SK-N-SH (cell line): Measurements from ENCODE around the gene CKS1B. TPM values are rescaled to one million over a fixed set of nuclear protein-coding genes. Genes with fewer than 3 reads are reported as not detected.

Experiments used
- CTCF ChIA-PET: fragments of 300-600, 350-600 bp; formaldehyde crosslinking; extraction: SDS; loops from one replicate; lab custom pipeline; 2021; lab: Yijun Ruan, JAX
- POLR2A ChIA-PET: fragments of 350-600 bp; sonication (Branson Sonifier 250); formaldehyde crosslinking; extraction: SDS; loops from one replicate; lab custom pipeline; 2020; ENCODE audit warnings: antibody characterized with exemption, inconsistent platforms; lab: Yijun Ruan, JAX
- DNase-seq: peaks from one replicate; pipeline ENCODE4 v3.0.0; 2012
- H2AFZ ChIP-seq: fragments of 200-600 bp; sonication (generic); 2 replicates; pipeline ENCODE4 v1.8.1; 2016; ENCODE audit warnings: antibody characterized with exemption, mild to moderate bottlenecking, low read depth
- H3F3A ChIP-seq: fragments of 200-600 bp; sonication (generic); replicated peaks from 2 replicates; pipeline ENCODE3; 2016; ENCODE audit warnings: antibody characterized with exemption, mild to moderate bottlenecking; ENCODE audit not compliant: insufficient read depth
- H3K27ac ChIP-seq, 2 experiments: fragments of 200-500 bp in 1 of 2; fragments of 200-600 bp in 1 of 2; sonication (Bioruptor generic) in 1 of 2; sonication (generic), shearing (Covaris generic) in 1 of 2; 2 replicates each; pipeline versions ENCODE4 v1.5.1 to v1.6.1; 2014 to 2016; ENCODE audit warnings: low read depth in 2 of 2, inconsistent platforms in 1 of 2, low read length in 1 of 2, mild to moderate bottlenecking in 1 of 2, mixed read lengths in 1 of 2
- H3K27me3 ChIP-seq: fragments of 200-600 bp; sonication (generic), shearing (Covaris generic); 2 replicates; pipeline ENCODE4 v1.6.1; 2016; ENCODE audit warnings: mixed run types; ENCODE audit not compliant: insufficient read depth
- H3K36me3 ChIP-seq, 2 experiments: fragments of 200-500 bp in 1 of 2; fragments of 200-600 bp in 1 of 2; sonication (Bioruptor generic) in 1 of 2; sonication (generic) in 1 of 2; replicated peaks in 1 of 2; 2 replicates each; pipeline versions ENCODE3 to v1.5.1; 2014 to 2016; ENCODE audit warnings: low read length in 1 of 2, mild to moderate bottlenecking in 1 of 2; ENCODE audit not compliant: insufficient read depth in 2 of 2, control insufficient read depth in 1 of 2
- H3K4me1 ChIP-seq, 2 experiments: fragments of 200-500 bp in 1 of 2; fragments of 200-600 bp in 1 of 2; sonication (Bioruptor generic) in 1 of 2; sonication (generic), shearing (Covaris generic) in 1 of 2; 2 replicates each; pipeline versions ENCODE4 v1.5.1 to v1.6.1; 2014 to 2016; ENCODE audit warnings: low read depth in 1 of 2, low read length in 1 of 2, mixed run types in 1 of 2; ENCODE audit not compliant: insufficient read depth in 2 of 2, control insufficient read depth in 1 of 2
- H3K4me2 ChIP-seq: fragments of 200-600 bp; sonication (generic), shearing (Covaris generic); 2 replicates; pipeline ENCODE4 v1.6.1; 2017; ENCODE audit warnings: mixed run types
- H3K4me3 ChIP-seq, 2 experiments: fragments of 200-500 bp in 1 of 2; fragments of 200-600 bp in 1 of 2; sonication (Bioruptor generic) in 1 of 2; sonication (generic), shearing (Covaris generic) in 1 of 2; 2 replicates each; pipeline versions ENCODE4 v1.5.1 to v1.8.1; 2014 to 2016; ENCODE audit warnings: low read depth in 2 of 2, inconsistent platforms in 1 of 2, low read length in 1 of 2, mild to moderate bottlenecking in 1 of 2, mixed read lengths in 1 of 2, moderate library complexity in 1 of 2
- H3K79me2 ChIP-seq: fragments of 200-600 bp; sonication (generic); 2 replicates; pipeline ENCODE4 v1.8.1; 2017; ENCODE audit warnings: mild to moderate bottlenecking; ENCODE audit not compliant: insufficient read depth
- H3K9ac ChIP-seq: fragments of 200-600 bp; sonication (generic); 2 replicates; pipeline ENCODE4 v1.6.1; 2017; ENCODE audit warnings: mixed run types
- H3K9me2 ChIP-seq: fragments of 200-600 bp; sonication (generic); 2 replicates; pipeline ENCODE4 v1.6.1; 2017; ENCODE audit warnings: mixed run types
- H3K9me3 ChIP-seq: fragments of 200-600 bp; sonication (generic); 2 replicates; pipeline ENCODE4 v1.6.1; 2017; ENCODE audit warnings: mixed run types, mild to moderate bottlenecking, moderate library complexity
- H4K20me1 ChIP-seq: fragments of 200-600 bp; sonication (generic); 2 replicates; pipeline ENCODE4 v1.6.1; 2017; ENCODE audit warnings: mild to moderate bottlenecking, mixed run types; ENCODE audit not compliant: insufficient read depth
- CHD2 ChIP-seq: fragments of 150-350 bp; IDR thresholded peaks from 2 replicates; pipeline ENCODE4 v1.6.1; 2018; ENCODE audit warnings: low read length; ENCODE audit not compliant: partially characterized antibody
- EP300 ChIP-seq, 2 experiments: IDR thresholded peaks; 2 replicates each; pipeline versions ENCODE4 v1.4.0 to v1.6.1; 2012; ENCODE audit warnings: borderline replicate concordance in 1 of 2, low read depth in 1 of 2, low read length in 1 of 2
- EZH2phosphoT487 ChIP-seq: fragments of 200-600 bp; sonication (generic); IDR thresholded peaks from 2 replicates; pipeline ENCODE4 v1.6.1; 2017; ENCODE audit warnings: low read depth, mixed run types, mild to moderate bottlenecking, antibody characterized with exemption, moderate library complexity, borderline replicate concordance
- FOXM1 ChIP-seq: IDR thresholded peaks from 2 replicates; pipeline ENCODE4 v1.4.0; 2012; ENCODE audit warnings: low read depth, mild to moderate bottlenecking
- GABPA ChIP-seq: IDR thresholded peaks from 2 replicates; pipeline ENCODE4 v1.4.0; 2012; ENCODE audit warnings: low read depth, mild to moderate bottlenecking
- JUND ChIP-seq: IDR thresholded peaks from 2 replicates; pipeline ENCODE4 v1.4.0; 2012
- MAX ChIP-seq: IDR thresholded peaks from 2 replicates; pipeline ENCODE4 v1.4.0; 2012; ENCODE audit warnings: low read depth
- MEF2A ChIP-seq: IDR thresholded peaks from 2 replicates; pipeline ENCODE4 v1.4.0; 2012; ENCODE audit warnings: low read depth, borderline replicate concordance
- NRF1 ChIP-seq: IDR thresholded peaks from 2 replicates; pipeline ENCODE4 v1.6.1; 2012; ENCODE audit warnings: low read depth, mild to moderate bottlenecking, low read length
- PBX3 ChIP-seq: IDR thresholded peaks from 2 replicates; pipeline ENCODE4; 2012
- POLR2AphosphoS5 ChIP-seq: IDR thresholded peaks from 2 replicates; pipeline ENCODE4 v1.6.1; 2012; ENCODE audit warnings: low read depth, low read length
- RAD21 ChIP-seq: IDR thresholded peaks from 2 replicates; pipeline ENCODE4 v1.6.1; 2012; ENCODE audit warnings: mild to moderate bottlenecking, low read length
- RFX5 ChIP-seq: IDR thresholded peaks from 2 replicates; pipeline ENCODE4 v1.6.1; 2012; ENCODE audit warnings: mild to moderate bottlenecking, improper control_type of control experiment, low read length
- SIN3A ChIP-seq: IDR thresholded peaks from 2 replicates; pipeline ENCODE4 v1.6.1; 2012; ENCODE audit warnings: low read depth, mild to moderate bottlenecking, low read length, moderate library complexity, borderline replicate concordance
- TCF12 ChIP-seq: IDR thresholded peaks from 2 replicates; pipeline ENCODE4 v1.4.0; 2012
- TEAD4 ChIP-seq: IDR thresholded peaks from 2 replicates; pipeline ENCODE4 v1.4.0; 2012; ENCODE audit warnings: mild to moderate bottlenecking, borderline replicate concordance; ENCODE audit not compliant: insufficient read depth
- USF2 ChIP-seq: fragments of 150-350 bp; IDR thresholded peaks from 2 replicates; pipeline ENCODE4 v1.6.1; 2017; ENCODE audit warnings: antibody characterized with exemption, low read length, low read depth, borderline replicate concordance
- YY1 ChIP-seq: IDR thresholded peaks from 2 replicates; pipeline ENCODE4 v1.4.0; 2012; ENCODE audit warnings: low read depth, mild to moderate bottlenecking
- WGBS: methylation state at CpG from one replicate; pipeline ENCODE4 v1.1.6; 2017; ENCODE audit warnings: low lambda C conversion rate; 5-methylcytosine and 5-hydroxymethylcytosine counted together
- polyA plus RNA-seq, 3 experiments: library from polyadenylated mRNA; depleted of rRNA; stranded (reverse); fragments of >200 nt; gene quantifications; 2 replicates each; pipeline ENCODE4 v1.2.3, GENCODE V29; 2012

CKS1B gene
- polyA plus RNA-seq, 1 of the 3 experiments (the other 2 are of a cell fraction): 308 TPM

- TF ChIP-seq RAD21 (no peak), PBX3 (no peak), TCF12 (no peak), CHD2 (no peak), GABPA (no peak), FOXM1 (no peak), JUND (no peak)
Measured at GRCh38 chr1:154958681-154959425, 15.6 kb upstream of the CKS1B start (continued).

- DNase-seq: no peak
- no peaks in the 10 kb centered on the region for H3K27me3 ChIP-seq
- peaks cover 22% of the 10 kb centered on the region for H3F3A ChIP-seq
- H2AFZ ChIP-seq: no peak overlapping the region
- no peaks in the 10 kb centered on the region for H3K9me2 ChIP-seq
- no peak overlapping the region for H3K27ac ChIP-seq
- TF ChIP-seq RFX5: no peak
- TF ChIP-seq YY1: no peak
- no peak for TF ChIP-seq EP300 (IDR thresholded peaks at IDR 0.05; ENCODE audit: borderline replicate concordance in 1 of 2, low read depth in 1 of 2, low read length in 1 of 2)
- no peak for TF ChIP-seq SIN3A
- TF ChIP-seq MEF2A: no peak
- TF ChIP-seq USF2: no peak
- TF ChIP-seq EZH2phosphoT487: no peak
- TF ChIP-seq TEAD4: no peak
- TF ChIP-seq PBX3: no peak
- no peak for TF ChIP-seq JUND
- TF ChIP-seq MAX: no peak
- TF ChIP-seq NRF1: no peak
- TF ChIP-seq FOXM1: no peak
- no peak for TF ChIP-seq RAD21
- TF ChIP-seq POLR2AphosphoS5: no peak
- no peak for TF ChIP-seq GABPA
- TF ChIP-seq TCF12: no peak
- TF ChIP-seq, all 33 proteins: peak for 0
- CTCF ChIA-PET: interaction anchor here (0.9 to 37.5 kb wide), 5 partner anchors 12 to 102 kb away, joined by 3 to 640 read pairs (median 6); partner anchors contain the start of genes CKS1B, LENEP, SHC1 and ZBTB7B
- Histone ChIP-seq H3K4me2 (no peak overlapping the region), H3K36me3 (peaks cover 6 to 40% of the 10 kb centered on the region in 2 experiments), H3K4me3 (no peak overlapping the region), H3K4me1 (peaks cover 4 to 45% of the 10 kb centered on the region in 2 experiments; a peak in 3 of 4 replicates), H3K9ac (no peak overlapping the region), H4K20me1 (no peaks in the 10 kb centered on the region), H3K9me3 (no peaks in the 10 kb centered on the region), H3K79me2 (peaks cover 32% of the 10 kb centered on the region)
- POLR2A ChIA-PET: interaction anchor here (0.7 to 1.5 kb wide), 2 partner anchors 15 to 19 kb away, joined by 3 to 5 read pairs; no protein-coding TSS in a partner anchor
- 100% methylated on average over 1 of the region's 7 CpGs for WGBS
Measured at GRCh38 chr1:154959426-154959780, 15.1 kb upstream of the CKS1B start.
